ENCODE results near the gene CACNA1D. TPM values are rescaled to one million over a fixed set of nuclear protein-coding genes. Genes with fewer than 3 reads are reported as not detected.

The CACNA1D gene
- total RNA-seq, 1 experiment from 2014 or later, result not detected

GRCh38 chr3:53617893-53618523 is 123.6 kb downstream of the CACNA1D start:
- Histone ChIP-seq H3K27ac (ENCODE audit: low read length) (no peak overlapping the region), H3K9me3 (ENCODE audit: low read length) (no peaks in the 10 kb centered on the region), H3K4me3 (ENCODE audit: low read length) (no peak overlapping the region), H3K9me2 (replicated peaks; ENCODE audit: insufficient read depth, low read length) (no peaks in the 10 kb centered on the region), H4K20me1 (ENCODE audit: insufficient read depth, low read depth, low read length) (no peaks in the 10 kb centered on the region), H3K27me3 (ENCODE audit: low read length) (no peaks in the 10 kb centered on the region), H3K36me3 (ENCODE audit: insufficient read depth, low read length) (no peaks in the 10 kb centered on the region), H3K9ac (ENCODE audit: low read length) (no peak overlapping the region), H3K4me2 (ENCODE audit: low read depth, low read length, poor library complexity, severe bottlenecking) (no peak overlapping the region), H3K79me2 (ENCODE audit: low read length) (no peaks in the 10 kb centered on the region), H2AFZ (ENCODE audit: low read length) (no peak overlapping the region), H3K4me1 (ENCODE audit: low read length) (peaks cover 30% of the 10 kb centered on the region)
- no peak for DNase-seq

GRCh38 chr3:53618524-53618906 is 124.1 kb downstream of the CACNA1D start:
- no peaks in the 10 kb centered on the region for H4K20me1 ChIP-seq (ENCODE audit: insufficient read depth, low read depth, low read length)
- H3K9me3 ChIP-seq (ENCODE audit: low read length), result no peaks in the 10 kb centered on the region
- H3K4me2 ChIP-seq (ENCODE audit: low read depth, low read length, poor library complexity, severe bottlenecking), result no peak overlapping the region
- H3K79me2 ChIP-seq (ENCODE audit: low read length), result no peaks in the 10 kb centered on the region
- no peak overlapping the region for H2AFZ ChIP-seq (ENCODE audit: low read length)
- H3K27me3 ChIP-seq (ENCODE audit: low read length), result no peaks in the 10 kb centered on the region
- H3K27ac ChIP-seq (ENCODE audit: low read length), result no peak overlapping the region
- H3K36me3 ChIP-seq (ENCODE audit: insufficient read depth, low read length), result no peaks in the 10 kb centered on the region
- H3K9ac ChIP-seq (ENCODE audit: low read length), result no peak overlapping the region
- no peak overlapping the region for H3K4me3 ChIP-seq (ENCODE audit: low read length)
- DNase-seq, result no peak
- H3K9me2 ChIP-seq (replicated peaks; ENCODE audit: insufficient read depth, low read length), result no peaks in the 10 kb centered on the region
- peaks cover 25% of the 10 kb centered on the region for H3K4me1 ChIP-seq (ENCODE audit: low read length)

GRCh38 chr3:53618936-53619335 is 124.5 kb downstream of the CACNA1D start:
- Histone ChIP-seq H3K4me2 (ENCODE audit: low read depth, low read length, poor library complexity, severe bottlenecking) (no peak overlapping the region), H3K4me1 (ENCODE audit: low read length) (peaks cover 21% of the 10 kb centered on the region), H4K20me1 (ENCODE audit: insufficient read depth, low read depth, low read length) (no peaks in the 10 kb centered on the region), H3K9me2 (replicated peaks; ENCODE audit: insufficient read depth, low read length) (no peaks in the 10 kb centered on the region), H2AFZ (ENCODE audit: low read length) (no peak overlapping the region), H3K79me2 (ENCODE audit: low read length) (no peaks in the 10 kb centered on the region), H3K36me3 (ENCODE audit: insufficient read depth, low read length) (no peaks in the 10 kb centered on the region), H3K4me3 (ENCODE audit: low read length) (no peak overlapping the region), H3K9ac (ENCODE audit: low read length) (no peak overlapping the region), H3K27ac (ENCODE audit: low read length) (no peak overlapping the region), H3K27me3 (ENCODE audit: low read length) (no peaks in the 10 kb centered on the region), H3K9me3 (ENCODE audit: low read length) (no peaks in the 10 kb centered on the region)
- no peak for DNase-seq

GRCh38 chr3:53624061-53624857 is 129.8 kb downstream of the CACNA1D start:
- DNase-seq, result no peak
- Histone ChIP-seq H3K27ac (ENCODE audit: low read length) (no peak overlapping the region), H4K20me1 (ENCODE audit: insufficient read depth, low read depth, low read length) (no peaks in the 10 kb centered on the region), H3K79me2 (ENCODE audit: low read length) (no peaks in the 10 kb centered on the region), H3K9me3 (ENCODE audit: low read length) (no peaks in the 10 kb centered on the region), H3K9me2 (replicated peaks; ENCODE audit: insufficient read depth, low read length) (no peaks in the 10 kb centered on the region), H3K4me1 (ENCODE audit: low read length) (peaks cover 7% of the 10 kb centered on the region), H3K27me3 (ENCODE audit: low read length) (0 out of 2 replicates have a peak, but pooled peaks cover 2% of the 10 kb centered on the region), H3K36me3 (ENCODE audit: insufficient read depth, low read length) (no peaks in the 10 kb centered on the region), H3K9ac (ENCODE audit: low read length) (no peak overlapping the region), H3K4me3 (ENCODE audit: low read length) (no peak overlapping the region), H2AFZ (ENCODE audit: low read length) (no peak overlapping the region), H3K4me2 (ENCODE audit: low read depth, low read length, poor library complexity, severe bottlenecking) (no peak overlapping the region)

- H3K4me1 ChIP-seq (ENCODE audit: low read length), result no peaks in the 10 kb centered on the region
- H3K27me3 ChIP-seq (ENCODE audit: low read length), result 0 out of 2 replicates have a peak, but pooled peaks cover 2% of the 10 kb centered on the region
- DNase-seq, result no peak
- H3K9me3 ChIP-seq (ENCODE audit: low read length), result no peaks in the 10 kb centered on the region
- no peak overlapping the region for H3K27ac ChIP-seq (ENCODE audit: low read length)
- H3K9ac ChIP-seq (ENCODE audit: low read length), result no peak overlapping the region
- no peaks in the 10 kb centered on the region for H3K36me3 ChIP-seq (ENCODE audit: insufficient read depth, low read length)
- no peaks in the 10 kb centered on the region for H3K79me2 ChIP-seq (ENCODE audit: low read length)
- no peaks in the 10 kb centered on the region for H4K20me1 ChIP-seq (ENCODE audit: insufficient read depth, low read depth, low read length)
- H3K4me3 ChIP-seq (ENCODE audit: low read length), result no peak overlapping the region
- no peak overlapping the region for H3K4me2 ChIP-seq (ENCODE audit: low read depth, low read length, poor library complexity, severe bottlenecking)
- H2AFZ ChIP-seq (ENCODE audit: low read length), result no peak overlapping the region
- H3K9me2 ChIP-seq (replicated peaks; ENCODE audit: insufficient read depth, low read length), result no peaks in the 10 kb centered on the region
Measured at GRCh38 chr3:53626876-53627275, 132.5 kb downstream of the CACNA1D start.

- no peak for DNase-seq
- no peak overlapping the region for H3K9ac ChIP-seq (ENCODE audit: low read length)
- H3K36me3 ChIP-seq (ENCODE audit: insufficient read depth, low read length), result no peaks in the 10 kb centered on the region
- H3K4me2 ChIP-seq (ENCODE audit: low read depth, low read length, poor library complexity, severe bottlenecking), result no peak overlapping the region
- no peaks in the 10 kb centered on the region for H3K79me2 ChIP-seq (ENCODE audit: low read length)
- H2AFZ ChIP-seq (ENCODE audit: low read length), result no peak overlapping the region
- H3K27me3 ChIP-seq (ENCODE audit: low read length), result 0 out of 2 replicates have a peak, but pooled peaks cover 2% of the 10 kb centered on the region
- no peaks in the 10 kb centered on the region for H4K20me1 ChIP-seq (ENCODE audit: insufficient read depth, low read depth, low read length)
- H3K9me3 ChIP-seq (ENCODE audit: low read length), result no peaks in the 10 kb centered on the region
- no peaks in the 10 kb centered on the region for H3K4me1 ChIP-seq (ENCODE audit: low read length)
- no peak overlapping the region for H3K4me3 ChIP-seq (ENCODE audit: low read length)
- H3K27ac ChIP-seq (ENCODE audit: low read length), result no peak overlapping the region
- H3K9me2 ChIP-seq (replicated peaks; ENCODE audit: insufficient read depth, low read length), result no peaks in the 10 kb centered on the region
Measured at GRCh38 chr3:53628536-53629401, 134.4 kb downstream of the CACNA1D start.

GRCh38 chr3:53629402-53629723 is 135.0 kb downstream of the CACNA1D start:
- Histone ChIP-seq H2AFZ (ENCODE audit: low read length) (no peak overlapping the region), H3K27ac (ENCODE audit: low read length) (no peak overlapping the region), H4K20me1 (ENCODE audit: insufficient read depth, low read depth, low read length) (no peaks in the 10 kb centered on the region), H3K4me2 (ENCODE audit: low read depth, low read length, poor library complexity, severe bottlenecking) (no peak overlapping the region), H3K27me3 (ENCODE audit: low read length) (0 out of 2 replicates have a peak, but pooled peaks cover 2% of the 10 kb centered on the region), H3K36me3 (ENCODE audit: insufficient read depth, low read length) (no peaks in the 10 kb centered on the region), H3K9me3 (ENCODE audit: low read length) (no peaks in the 10 kb centered on the region), H3K4me1 (ENCODE audit: low read length) (no peaks in the 10 kb centered on the region), H3K4me3 (ENCODE audit: low read length) (no peak overlapping the region), H3K9me2 (replicated peaks; ENCODE audit: insufficient read depth, low read length) (no peaks in the 10 kb centered on the region), H3K9ac (ENCODE audit: low read length) (no peak overlapping the region), H3K79me2 (ENCODE audit: low read length) (no peaks in the 10 kb centered on the region)
- no peak for DNase-seq

- H3K27ac ChIP-seq (ENCODE audit: low read length), result no peak overlapping the region
- no peak overlapping the region for H2AFZ ChIP-seq (ENCODE audit: low read length)
- DNase-seq, result no peak
- H3K9me2 ChIP-seq (replicated peaks; ENCODE audit: insufficient read depth, low read length), result no peaks in the 10 kb centered on the region
- 0 out of 2 replicates have a peak, but pooled peaks cover 2% of the 10 kb centered on the region for H3K27me3 ChIP-seq (ENCODE audit: low read length)
- H4K20me1 ChIP-seq (ENCODE audit: insufficient read depth, low read depth, low read length), result no peaks in the 10 kb centered on the region
- no peaks in the 10 kb centered on the region for H3K4me1 ChIP-seq (ENCODE audit: low read length)
- no peak overlapping the region for H3K9ac ChIP-seq (ENCODE audit: low read length)
- H3K4me2 ChIP-seq (ENCODE audit: low read depth, low read length, poor library complexity, severe bottlenecking), result no peak overlapping the region
- no peaks in the 10 kb centered on the region for H3K79me2 ChIP-seq (ENCODE audit: low read length)
- H3K4me3 ChIP-seq (ENCODE audit: low read length), result no peak overlapping the region
- no peaks in the 10 kb centered on the region for H3K9me3 ChIP-seq (ENCODE audit: low read length)
- H3K36me3 ChIP-seq (ENCODE audit: insufficient read depth, low read length), result no peaks in the 10 kb centered on the region
Measured at GRCh38 chr3:53630547-53630946, 136.1 kb downstream of the CACNA1D start.

Data from Karpas-422 (cell line).